HUES64 (cell line): Measurements from ENCODE around the gene VCAN.

Experiments used
- H3K27ac ChIP-seq: 2 replicates; pipeline ENCODE4 v1.7.0; 2013; ENCODE audit warnings: low read depth, low read length, inconsistent platforms
- H3K27me3 ChIP-seq: 2 replicates; pipeline ENCODE4 v1.6.1; 2013; ENCODE audit warnings: mild to moderate bottlenecking, low read length; ENCODE audit not compliant: insufficient read depth
- H3K36me3 ChIP-seq: 2 replicates; pipeline ENCODE4 v1.6.1; 2013; ENCODE audit warnings: mild to moderate bottlenecking, low read length; ENCODE audit not compliant: insufficient read depth
- H3K4me1 ChIP-seq: 2 replicates; pipeline ENCODE4 v1.6.1; 2013; ENCODE audit warnings: mild to moderate bottlenecking, low read length, moderate library complexity; ENCODE audit not compliant: insufficient read depth
- H3K4me3 ChIP-seq: 2 replicates; pipeline ENCODE4 v1.5.1; 2013; ENCODE audit warnings: mild to moderate bottlenecking, low read length, moderate library complexity
- H3K9ac ChIP-seq: 2 replicates; pipeline ENCODE4 v1.6.1; 2013; ENCODE audit warnings: mild to moderate bottlenecking, low read depth, low read length
- H3K9me3 ChIP-seq: 2 replicates; pipeline ENCODE4 v1.6.1; 2013; ENCODE audit warnings: low read depth, low read length; ENCODE audit not compliant: insufficient read depth
- WGBS: fragments of 150-250, 120-280 bp; methylation state at CpG from one replicate; pipeline ENCODE4 v1.1.7; 2013; ENCODE audit warnings: missing lambda C conversion rate; 5-methylcytosine and 5-hydroxymethylcytosine counted together

Gene VCAN

GRCh38 chr5:83522446-83522845 is 50.9 kb downstream of the VCAN start:
- Histone ChIP-seq H3K4me3 (no peak overlapping the region), H3K27me3 (no peaks in the 10 kb centered on the region), H3K4me1 (no peaks in the 10 kb centered on the region), H3K27ac (no peak overlapping the region), H3K9me3 (no peaks in the 10 kb centered on the region), H3K9ac (no peak overlapping the region), H3K36me3 (peaks cover 89% of the 10 kb centered on the region)
- 94% methylated on average over 2 of the region's 2 CpGs for WGBS

- no peaks in the 10 kb centered on the region for H3K4me1 ChIP-seq
- H3K27me3 ChIP-seq, result no peaks in the 10 kb centered on the region
- H3K36me3 ChIP-seq, result peaks cover 75% of the 10 kb centered on the region
- H3K9ac ChIP-seq, result no peak overlapping the region
- H3K9me3 ChIP-seq, result no peaks in the 10 kb centered on the region
- H3K4me3 ChIP-seq, result no peak overlapping the region
- H3K27ac ChIP-seq, result no peak overlapping the region
- 100% methylated on average over 1 of the region's 1 CpG for WGBS
Observed at GRCh38 chr5:83523929-83524328, 52.4 kb downstream of the VCAN start.

GRCh38 chr5:83524345-83524744 is 52.8 kb downstream of the VCAN start:
- 100% methylated on average over 1 of the region's 2 CpGs for WGBS
- no peak overlapping the region for H3K27ac ChIP-seq
- no peaks in the 10 kb centered on the region for H3K27me3 ChIP-seq
- H3K9me3 ChIP-seq, result no peaks in the 10 kb centered on the region
- no peak overlapping the region for H3K4me3 ChIP-seq
- H3K4me1 ChIP-seq, result no peaks in the 10 kb centered on the region
- H3K36me3 ChIP-seq, result peaks cover 70% of the 10 kb centered on the region
- H3K9ac ChIP-seq, result no peak overlapping the region

- H3K36me3 ChIP-seq, result peaks cover 64% of the 10 kb centered on the region
- H3K9ac ChIP-seq, result no peak overlapping the region
- H3K27ac ChIP-seq, result no peak overlapping the region
- WGBS, result 94% methylated on average over 2 of the region's 2 CpGs
- H3K4me1 ChIP-seq, result peaks cover 2% of the 10 kb centered on the region; the same call in 1 of the 2 replicates
- no peak overlapping the region for H3K4me3 ChIP-seq
- no peaks in the 10 kb centered on the region for H3K9me3 ChIP-seq
- H3K27me3 ChIP-seq, result no peaks in the 10 kb centered on the region
Observed at GRCh38 chr5:83524991-83525390, 53.4 kb downstream of the VCAN start.

- Histone ChIP-seq H3K27me3 (no peaks in the 10 kb centered on the region), H3K9ac (no peak overlapping the region), H3K9me3 (no peaks in the 10 kb centered on the region), H3K27ac (no peak overlapping the region), H3K4me1 (peaks cover 5% of the 10 kb centered on the region; the same call in 1 of the 2 replicates), H3K36me3 (peaks cover 58% of the 10 kb centered on the region), H3K4me3 (no peak overlapping the region)
- 80% methylated on average over 1 of the region's 1 CpG for WGBS
Observed at GRCh38 chr5:83526289-83526688, 54.7 kb downstream of the VCAN start.

- H3K27ac ChIP-seq, result no peak overlapping the region
- H3K4me3 ChIP-seq, result no peak overlapping the region
- peaks cover 56% of the 10 kb centered on the region for H3K36me3 ChIP-seq
- H3K27me3 ChIP-seq, result no peaks in the 10 kb centered on the region
- no peak overlapping the region for H3K9ac ChIP-seq
- no peaks in the 10 kb centered on the region for H3K9me3 ChIP-seq
- WGBS, result 94% methylated on average over 3 of the region's 4 CpGs
- peaks cover 5% of the 10 kb centered on the region; the same call in 1 of the 2 replicates for H3K4me1 ChIP-seq
Observed at GRCh38 chr5:83527221-83527620, 55.7 kb downstream of the VCAN start.

- Histone ChIP-seq H3K9me3 (no peaks in the 10 kb centered on the region), H3K9ac (no peak overlapping the region), H3K27ac (no peak overlapping the region), H3K36me3 (peaks cover 52% of the 10 kb centered on the region), H3K4me1 (peaks cover 5% of the 10 kb centered on the region; the same call in 1 of the 2 replicates), H3K4me3 (no peak overlapping the region), H3K27me3 (no peaks in the 10 kb centered on the region)
- WGBS, result 96% methylated on average over 4 of the region's 4 CpGs
Observed at GRCh38 chr5:83527722-83528438, 56.3 kb downstream of the VCAN start.

- Histone ChIP-seq H3K36me3 (peaks cover 49% of the 10 kb centered on the region), H3K27ac (no peak overlapping the region), H3K4me3 (no peak overlapping the region), H3K9me3 (no peaks in the 10 kb centered on the region), H3K27me3 (no peaks in the 10 kb centered on the region), H3K9ac (no peak overlapping the region), H3K4me1 (peaks cover 5% of the 10 kb centered on the region; the same call in 1 of the 2 replicates)
- WGBS, result 97% methylated on average over 2 of the region's 2 CpGs
Observed at GRCh38 chr5:83528439-83528769, 56.9 kb downstream of the VCAN start.

GRCh38 chr5:83530193-83530592 is 58.6 kb downstream of the VCAN start:
- Histone ChIP-seq H3K36me3 (peaks cover 43% of the 10 kb centered on the region), H3K9ac (no peak overlapping the region), H3K4me1 (peaks cover 5% of the 10 kb centered on the region; the same call in 1 of the 2 replicates), H3K4me3 (no peak overlapping the region), H3K9me3 (no peaks in the 10 kb centered on the region), H3K27me3 (no peaks in the 10 kb centered on the region), H3K27ac (no peak overlapping the region)
- WGBS, result over 99% methylated on average over 2 of the region's 2 CpGs

- WGBS, result 100% methylated on average over 1 of the region's 1 CpG
- Histone ChIP-seq H3K36me3 (peaks cover 40% of the 10 kb centered on the region), H3K27me3 (no peaks in the 10 kb centered on the region), H3K27ac (no peak overlapping the region), H3K4me1 (peaks cover 5% of the 10 kb centered on the region; the same call in 1 of the 2 replicates), H3K9ac (no peak overlapping the region), H3K4me3 (no peak overlapping the region), H3K9me3 (no peaks in the 10 kb centered on the region)
Observed at GRCh38 chr5:83531661-83532060, 60.1 kb downstream of the VCAN start.

- H3K27me3 ChIP-seq, result no peaks in the 10 kb centered on the region
- H3K27ac ChIP-seq, result no peak overlapping the region
- H3K4me1 ChIP-seq, result no peaks in the 10 kb centered on the region
- H3K9ac ChIP-seq, result no peak overlapping the region
- WGBS, result 98% methylated on average over 3 of the region's 4 CpGs
- H3K9me3 ChIP-seq, result no peaks in the 10 kb centered on the region
- no peak overlapping the region for H3K4me3 ChIP-seq
- H3K36me3 ChIP-seq, result peaks cover 90% of the 10 kb centered on the region
Observed at GRCh38 chr5:83538786-83539462, 67.4 kb downstream of the VCAN start.
